HG03039 (cell line): Measurements from ENCODE around the gene LPP.

Source experiments
- ATAC-seq: cut with Tn5 transposase; IDR thresholded peaks from one replicate; pipeline ENCODE4 v1.9.1; 2021; ENCODE audit warnings: mild to moderate bottlenecking, moderate library complexity; ENCODE audit not compliant: unreplicated experiment

The LPP gene

DNA sequence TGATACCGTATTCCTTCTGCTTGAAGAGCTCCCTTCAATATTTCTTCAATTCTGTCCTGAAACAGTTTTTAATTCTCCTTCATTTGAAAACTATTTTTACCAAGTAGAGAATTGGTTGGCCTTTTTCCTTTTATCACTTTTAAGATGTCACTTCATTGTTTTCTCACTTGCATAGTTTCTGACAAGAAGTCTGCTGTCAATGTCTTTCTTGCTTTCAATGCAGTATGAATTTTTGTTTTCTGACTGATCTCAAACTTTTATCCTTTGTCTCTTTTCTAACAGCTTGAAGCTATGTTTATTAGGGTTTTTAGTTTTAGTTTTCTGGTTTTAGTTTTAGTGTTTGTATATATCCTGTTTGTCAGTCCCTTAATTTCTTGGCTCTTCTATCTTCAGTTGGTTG lies 653.0 kb downstream of the LPP start:
- no peak for ATAC-seq

DNA sequence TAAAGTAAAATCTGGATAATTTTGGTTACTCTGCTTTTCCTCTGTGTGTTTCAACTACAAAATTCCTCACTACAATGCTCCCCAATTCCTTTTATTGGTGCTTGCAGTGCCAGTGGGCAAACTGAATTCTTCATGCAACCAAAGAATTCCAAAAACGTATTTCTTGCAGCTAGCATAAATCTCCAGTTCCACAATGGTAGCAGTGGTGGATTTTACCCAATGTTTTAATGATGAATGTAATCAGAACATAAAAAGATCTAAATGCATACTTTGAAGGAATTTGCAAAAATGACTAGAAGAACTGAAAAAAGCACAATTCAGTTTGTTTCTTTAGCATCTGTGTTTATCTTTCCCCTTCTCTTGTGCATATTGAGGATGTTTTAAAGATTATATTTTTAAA lies 658.2 kb downstream of the LPP start:
- ATAC-seq, result no peak

DNA sequence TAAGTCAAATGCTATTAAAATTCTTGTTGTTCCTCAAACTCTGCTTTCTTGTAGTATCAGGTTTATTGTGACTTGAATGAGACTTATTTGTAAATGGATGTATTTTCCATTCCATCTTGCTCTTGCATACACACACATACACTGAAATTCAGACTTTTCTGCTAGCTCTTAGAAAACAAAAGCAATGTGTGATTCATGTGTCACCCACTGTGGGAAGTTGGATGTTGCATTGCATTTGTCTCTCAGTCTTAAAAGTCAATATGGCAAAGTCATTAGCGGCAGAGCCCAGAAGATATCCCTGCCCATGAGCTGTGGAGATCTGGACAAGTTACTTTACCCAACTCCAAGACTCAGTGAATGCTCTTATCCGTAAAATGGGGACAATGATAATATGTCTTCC lies 660.6 kb downstream of the LPP start:
- no peak for ATAC-seq

DNA sequence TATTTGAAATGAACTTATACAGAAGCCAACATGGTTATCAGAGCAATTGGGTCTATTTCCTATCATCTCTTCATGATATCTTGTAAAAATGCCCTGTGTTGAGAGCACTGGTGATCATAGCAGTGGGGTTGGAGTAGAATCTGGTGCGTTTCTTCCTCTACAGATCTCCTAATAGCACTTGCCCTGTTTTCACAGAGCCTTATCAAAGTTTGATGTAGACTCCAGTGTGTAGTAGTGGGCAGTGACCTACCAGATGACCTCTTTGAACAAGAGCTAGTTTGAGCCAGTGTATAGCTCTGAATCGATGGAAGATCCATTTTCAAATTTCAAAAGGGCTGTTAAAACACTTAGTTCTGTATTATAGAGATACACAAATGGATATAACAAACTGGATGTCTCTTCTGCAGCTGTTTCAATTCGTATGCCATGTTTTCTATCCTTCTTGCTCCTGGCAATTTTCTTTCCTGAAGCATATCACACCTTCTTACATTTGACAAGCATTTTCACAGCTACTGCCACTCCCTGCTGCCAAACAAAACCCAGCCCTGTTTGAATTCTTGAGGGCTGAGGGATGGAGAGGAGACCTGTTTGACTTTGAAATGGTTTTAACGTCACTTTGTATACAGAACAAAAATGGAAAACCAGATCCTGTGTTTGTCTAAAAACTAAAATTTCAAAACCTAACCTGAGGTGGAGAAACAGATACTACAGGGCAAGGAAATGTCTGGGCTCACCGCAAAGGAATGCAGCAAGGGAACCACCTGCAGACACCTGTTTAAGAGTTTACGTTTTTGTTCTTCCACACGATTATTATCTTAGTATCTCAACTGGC lies 663.4 kb downstream of the LPP start:
- ATAC-seq, result no peak

DNA sequence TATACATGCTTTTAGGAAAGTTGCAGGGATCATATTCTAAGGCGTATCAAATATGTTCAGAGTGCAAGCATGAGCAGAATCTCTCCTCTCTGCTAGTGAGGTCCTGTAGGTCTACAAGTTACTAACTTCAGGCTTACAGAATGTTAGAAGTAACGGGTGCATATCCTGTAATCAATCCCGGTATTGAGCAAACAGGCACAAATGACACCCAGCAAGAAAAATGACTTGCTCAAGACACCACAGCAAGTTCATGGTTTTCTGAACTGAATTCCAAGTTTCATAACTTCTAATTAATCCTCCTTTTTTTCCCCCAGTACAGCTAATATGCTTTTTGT lies 663.9 kb downstream of the LPP start:
- no peak for ATAC-seq

DNA sequence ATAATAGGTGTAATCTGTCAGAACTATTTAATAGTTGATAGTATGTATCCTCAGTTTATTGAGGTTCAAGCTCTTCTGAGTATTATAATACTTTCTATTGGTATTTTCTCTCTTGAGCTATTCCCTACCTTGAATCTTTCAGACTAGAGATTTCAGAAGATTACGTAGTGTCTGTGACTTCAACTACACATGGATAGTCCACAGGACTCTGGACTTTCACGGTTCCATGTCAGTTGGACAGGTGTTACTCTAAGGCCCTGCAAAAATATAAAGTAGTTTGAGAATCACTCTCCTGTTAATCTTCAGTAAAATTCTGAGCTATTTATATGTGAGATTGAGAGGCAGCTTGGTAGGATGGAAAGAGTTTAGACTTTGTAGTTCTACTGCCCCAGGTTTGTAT lies 664.3 kb downstream of the LPP start:
- no peak for ATAC-seq

DNA sequence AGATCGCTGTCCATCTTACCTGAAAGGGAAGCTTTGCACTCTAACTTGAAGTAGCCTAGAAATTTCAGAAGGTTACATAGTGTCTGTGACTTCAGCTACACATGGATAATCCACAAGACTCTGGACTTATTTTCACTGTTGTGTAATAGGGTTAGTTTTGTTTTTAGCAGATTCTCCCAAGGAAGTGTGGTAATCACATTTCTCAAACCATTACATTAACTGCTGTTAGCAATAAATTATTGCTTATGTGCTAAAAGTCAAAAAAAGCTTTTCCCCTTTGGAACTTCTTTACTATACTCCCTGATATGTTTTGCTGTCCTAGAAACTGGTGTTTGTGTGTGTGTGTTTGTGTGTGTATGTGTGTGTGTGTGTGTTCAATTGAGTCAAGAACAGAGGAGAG lies 666.0 kb downstream of the LPP start:
- ATAC-seq, result no peak

DNA sequence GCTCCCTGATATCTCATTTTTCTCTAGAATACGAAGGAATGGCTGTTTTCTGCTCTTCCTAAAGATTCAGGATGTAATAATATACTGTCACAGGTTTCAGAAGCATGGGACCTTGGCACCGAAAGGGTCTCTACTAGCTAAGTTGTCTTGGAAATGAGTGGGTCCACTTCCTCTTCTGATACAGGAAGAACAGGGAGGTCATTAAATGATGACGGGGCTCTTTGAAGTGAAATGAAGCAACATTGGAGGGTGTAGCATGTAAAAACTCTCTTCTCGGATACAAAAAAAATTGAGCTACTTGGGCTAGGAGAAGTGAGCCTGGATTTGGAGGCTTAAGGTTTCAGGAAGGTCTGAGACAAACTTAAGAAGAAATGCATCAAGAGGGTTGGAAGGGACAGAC lies 668.0 kb downstream of the LPP start:
- no peak for ATAC-seq

DNA sequence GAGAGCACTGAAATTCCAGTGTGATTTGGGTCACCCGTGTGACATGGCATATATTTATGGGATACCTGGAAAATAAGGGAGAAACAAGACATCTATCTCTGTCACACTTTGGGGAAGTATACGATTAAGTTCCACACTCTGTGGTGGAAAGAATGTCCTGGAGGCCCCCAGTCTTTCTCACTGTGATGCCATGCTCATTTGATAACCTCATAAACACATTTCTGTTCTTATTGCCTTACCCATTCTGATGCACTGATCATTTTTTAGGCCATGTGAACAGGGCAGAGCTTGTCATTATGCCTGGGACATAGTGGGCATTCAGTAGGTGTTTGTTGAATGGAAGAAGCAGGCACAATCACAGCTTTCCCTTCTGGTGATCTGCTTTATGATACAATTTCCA lies 668.5 kb downstream of the LPP start:
- no peak for ATAC-seq

DNA sequence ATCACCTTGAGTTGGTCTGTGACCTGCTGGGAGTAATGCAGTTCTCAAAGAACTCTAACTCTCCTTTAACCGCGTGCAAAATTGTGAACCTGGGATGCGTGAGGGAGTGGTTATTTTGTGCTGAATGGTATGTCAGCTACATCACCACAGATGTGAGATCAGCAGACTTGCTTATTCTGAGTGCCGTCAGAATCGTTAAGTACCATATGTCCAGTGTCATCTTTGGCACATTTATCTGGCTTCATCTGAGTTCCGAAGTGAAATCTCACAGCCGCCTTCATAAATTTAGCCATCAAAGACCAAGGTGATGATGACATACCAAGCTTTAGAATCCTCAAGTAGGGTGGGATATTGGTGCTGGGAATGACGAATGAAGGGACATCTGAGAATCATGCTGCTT lies 670.6 kb downstream of the LPP start:
- ATAC-seq, result no peak

DNA sequence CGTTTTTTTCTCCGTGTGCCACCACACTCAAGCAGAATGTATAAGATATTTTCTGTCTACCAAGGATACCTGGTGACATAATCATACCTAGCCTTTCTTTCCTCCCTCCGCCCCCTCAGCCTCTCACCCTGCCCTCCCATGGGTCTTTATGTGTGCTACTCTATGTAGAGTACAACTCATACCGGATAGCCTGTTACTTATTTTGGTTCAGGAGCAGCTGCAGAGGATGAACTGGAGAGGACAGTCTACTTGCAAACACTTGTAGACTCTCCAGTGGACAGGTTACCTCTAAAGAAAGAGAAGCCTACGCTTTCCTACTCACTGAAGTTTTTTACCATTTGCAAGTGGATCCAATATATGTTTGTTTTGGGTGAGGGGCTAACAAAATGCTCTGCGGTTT lies 671.9 kb downstream of the LPP start:
- no peak for ATAC-seq

DNA sequence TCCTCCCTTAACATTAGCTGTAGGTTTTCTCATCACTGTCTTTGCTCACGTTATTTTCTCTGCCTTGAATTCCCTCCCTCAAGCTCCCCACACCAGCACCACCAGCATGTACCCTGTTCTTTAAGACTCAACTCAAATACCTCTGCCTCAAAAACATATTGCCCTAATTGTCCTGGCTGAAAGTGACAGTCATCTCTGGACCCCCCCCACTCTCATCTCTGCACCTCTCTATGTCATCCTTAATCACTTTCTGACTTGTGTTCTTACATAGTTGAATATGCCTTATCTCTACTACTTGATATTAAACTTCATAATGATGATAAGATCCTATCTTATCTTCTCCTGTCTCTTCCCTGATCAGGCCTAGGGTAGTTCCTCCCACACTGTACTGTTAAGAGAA lies 672.6 kb downstream of the LPP start:
- no peak for ATAC-seq

DNA sequence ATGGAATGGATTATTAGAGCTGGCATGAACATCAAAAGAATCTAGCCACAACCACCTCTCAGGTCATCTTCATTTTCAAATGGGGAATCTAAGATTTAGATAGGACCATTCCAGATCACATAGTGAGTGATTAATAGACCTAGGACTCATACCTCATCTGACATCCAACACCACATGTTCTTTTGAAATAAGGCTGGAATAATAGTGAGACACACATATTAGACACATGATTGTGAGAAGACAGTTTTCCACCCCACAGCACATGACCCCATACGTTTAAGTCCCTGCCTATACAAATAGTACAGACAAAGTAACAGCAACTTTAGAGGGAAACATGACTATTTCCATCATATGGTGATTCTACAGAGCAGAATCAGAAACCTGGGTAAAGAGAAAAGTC lies 673.1 kb downstream of the LPP start:
- ATAC-seq, result no peak

DNA sequence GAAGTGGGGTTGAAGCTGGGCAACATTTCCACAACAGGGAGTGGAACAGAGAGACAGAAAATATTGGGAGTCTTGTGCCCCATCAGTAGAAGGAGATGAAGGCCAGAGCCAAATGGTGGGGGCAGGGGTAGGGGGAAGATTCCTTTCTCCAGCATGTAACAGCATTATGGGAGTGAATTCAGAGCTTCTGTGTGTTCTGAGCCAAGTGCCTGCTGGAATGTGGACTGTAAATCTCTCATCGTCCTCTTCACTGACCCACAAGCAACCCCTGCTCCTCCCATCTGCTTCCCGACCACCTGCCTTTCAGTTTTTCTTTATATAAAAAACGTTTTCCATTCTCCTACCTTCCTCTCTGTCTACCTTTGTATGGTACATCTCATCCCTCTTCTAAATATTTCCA lies 673.6 kb downstream of the LPP start:
- no peak for ATAC-seq

DNA sequence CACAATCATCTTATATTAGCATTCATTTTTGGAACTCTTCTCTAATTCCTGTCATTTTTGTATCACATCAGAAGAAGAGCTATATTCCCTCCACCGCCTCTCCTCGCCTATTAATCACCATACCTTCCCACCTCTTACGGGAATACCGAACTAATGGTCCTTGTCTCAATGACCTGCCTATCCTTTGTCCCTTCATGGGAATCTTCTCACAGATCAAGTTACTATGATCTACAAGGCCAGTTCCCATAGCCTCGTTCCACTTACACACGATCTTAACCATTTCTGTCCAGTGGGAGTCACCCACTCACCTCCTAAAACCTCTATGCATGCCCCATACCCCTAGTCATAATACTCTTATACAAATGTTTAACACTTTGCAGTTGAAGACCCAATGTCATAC lies 675.2 kb downstream of the LPP start:
- no peak for ATAC-seq

DNA sequence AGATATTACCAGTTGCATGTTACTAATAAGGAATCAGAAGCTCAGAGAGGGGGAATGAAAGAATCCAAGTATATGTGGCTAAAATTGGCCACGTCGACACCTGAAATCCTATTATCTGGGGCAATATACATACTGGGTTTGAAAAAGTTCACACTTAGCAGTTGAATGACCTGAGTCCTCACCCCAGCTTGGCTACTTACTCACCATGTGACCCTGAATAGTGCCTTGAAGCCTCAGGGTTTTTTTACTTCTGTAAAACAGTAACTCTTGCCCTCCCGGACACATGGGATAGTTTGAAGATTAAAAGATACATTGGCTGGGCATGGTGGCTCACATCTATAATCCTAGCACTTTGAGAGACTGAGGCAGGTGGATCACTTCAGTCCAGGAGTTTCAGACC lies 675.6 kb downstream of the LPP start:
- no peak for ATAC-seq

DNA sequence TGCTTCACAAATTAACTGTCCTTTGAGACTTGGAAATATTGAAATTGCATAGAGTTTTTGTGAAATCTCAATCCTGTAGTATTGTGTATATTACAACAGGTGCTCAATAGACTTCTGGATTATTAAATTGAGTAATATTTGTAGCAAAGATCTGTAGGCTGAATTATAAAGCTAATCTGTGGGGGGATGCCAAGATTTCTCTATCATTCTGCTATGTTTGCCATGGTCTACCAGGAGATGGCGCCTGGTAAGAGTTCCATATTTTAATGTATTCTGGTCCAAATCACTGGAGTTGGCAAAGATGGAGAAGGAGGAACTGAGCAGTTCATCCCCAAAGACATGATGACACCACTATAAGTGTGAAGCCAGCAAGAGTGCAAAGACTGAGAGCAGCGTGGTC lies 676.9 kb downstream of the LPP start:
- no peak for ATAC-seq

DNA sequence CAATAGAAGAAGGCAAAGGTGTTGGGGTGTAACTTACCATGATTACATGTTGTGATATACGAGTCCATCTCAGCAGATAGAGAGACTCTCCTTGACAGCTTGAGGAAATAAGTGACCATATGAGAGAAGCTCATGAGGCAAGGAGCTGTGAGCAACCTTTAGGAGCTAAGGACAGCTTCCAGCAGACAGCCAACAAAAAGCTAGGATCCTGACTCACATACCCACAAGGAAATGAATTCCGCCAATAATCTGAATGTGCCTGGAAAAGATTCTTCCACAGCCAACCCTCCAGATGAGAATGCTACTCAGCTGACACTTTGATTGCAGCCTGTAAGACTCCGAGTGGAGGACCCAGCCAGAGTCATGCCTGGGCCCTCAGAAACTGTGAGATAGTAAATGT lies 678.2 kb downstream of the LPP start:
- ATAC-seq, result no peak

DNA sequence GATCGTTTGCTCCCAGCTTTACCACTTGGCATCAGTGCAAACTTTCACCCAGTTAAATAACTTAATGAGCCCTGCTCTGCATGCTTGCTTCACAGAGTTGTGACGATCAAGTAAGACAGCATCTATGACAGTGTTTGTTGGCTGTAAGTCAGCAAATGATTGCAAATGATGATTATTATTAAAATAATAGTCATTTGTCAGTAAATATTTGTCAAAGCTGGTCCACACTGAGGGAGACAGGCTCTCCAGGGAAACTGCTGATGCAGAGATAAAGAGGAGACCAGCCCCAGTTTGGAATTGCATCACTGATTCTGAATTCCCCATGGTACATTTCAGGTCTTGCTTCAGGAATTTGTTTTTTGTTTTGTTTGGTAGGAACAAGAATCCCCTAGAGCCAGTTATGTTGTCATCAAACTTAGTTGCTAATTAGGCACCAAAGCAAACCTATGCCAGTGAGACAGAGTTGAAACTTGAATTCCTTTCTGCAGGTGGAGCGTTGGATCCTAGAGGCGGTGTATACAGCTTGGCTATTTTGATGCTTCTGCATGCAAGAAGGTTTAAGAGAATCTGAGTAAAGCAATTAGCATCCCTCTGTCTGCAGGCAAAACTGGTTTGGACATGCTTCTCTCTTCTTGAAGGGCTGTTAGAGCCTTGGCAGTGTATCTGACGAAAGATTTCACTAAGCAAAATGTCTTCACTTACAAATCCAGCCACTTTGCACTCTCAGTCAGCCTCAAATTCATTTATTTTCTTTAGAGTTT lies 679.2 kb downstream of the LPP start:
- ATAC-seq, result no peak

DNA sequence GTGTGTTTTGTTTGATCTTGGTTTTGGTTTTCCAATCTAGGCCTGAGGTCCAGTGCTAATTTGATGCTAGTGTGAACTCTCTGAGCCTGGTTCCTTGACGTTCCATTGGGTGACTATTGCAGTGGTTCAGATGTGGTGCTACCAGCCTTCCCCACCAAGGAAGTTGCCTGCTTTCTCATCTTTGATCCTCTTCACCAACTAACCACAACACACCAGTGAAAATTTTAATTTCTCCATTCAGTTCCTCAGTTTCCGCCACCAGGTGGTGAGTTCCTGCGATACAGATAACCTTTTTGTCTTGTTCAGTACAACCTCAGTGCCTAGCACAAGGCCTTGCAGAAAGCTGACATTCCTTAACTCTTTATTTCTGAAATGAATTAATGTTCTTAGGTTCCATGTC lies 680.4 kb downstream of the LPP start:
- no peak for ATAC-seq

DNA sequence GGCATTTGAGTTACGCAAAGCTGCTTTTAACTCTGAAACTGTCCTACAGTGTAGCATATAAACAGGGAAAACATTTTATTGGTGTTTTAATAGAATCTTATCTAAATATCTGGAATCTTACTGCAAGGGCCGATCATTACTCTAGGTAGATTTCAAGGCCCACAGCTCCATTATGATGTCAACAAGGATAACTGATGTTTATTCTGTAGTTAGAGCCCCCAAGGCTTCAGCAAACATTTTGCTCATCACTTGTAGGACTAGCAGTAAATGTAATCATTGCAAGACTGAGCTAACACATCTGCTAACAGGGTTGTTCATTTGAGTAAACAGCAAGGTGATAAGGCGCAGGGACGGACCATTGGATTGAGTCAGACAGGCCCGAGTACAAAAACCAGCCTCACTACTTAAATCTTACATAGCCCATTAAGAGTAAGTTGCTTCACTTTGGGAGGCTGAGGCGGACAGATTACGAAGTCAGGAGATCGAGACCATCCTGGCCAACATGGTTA lies 685.3 kb downstream of the LPP start:
- ATAC-seq, result no peak

DNA sequence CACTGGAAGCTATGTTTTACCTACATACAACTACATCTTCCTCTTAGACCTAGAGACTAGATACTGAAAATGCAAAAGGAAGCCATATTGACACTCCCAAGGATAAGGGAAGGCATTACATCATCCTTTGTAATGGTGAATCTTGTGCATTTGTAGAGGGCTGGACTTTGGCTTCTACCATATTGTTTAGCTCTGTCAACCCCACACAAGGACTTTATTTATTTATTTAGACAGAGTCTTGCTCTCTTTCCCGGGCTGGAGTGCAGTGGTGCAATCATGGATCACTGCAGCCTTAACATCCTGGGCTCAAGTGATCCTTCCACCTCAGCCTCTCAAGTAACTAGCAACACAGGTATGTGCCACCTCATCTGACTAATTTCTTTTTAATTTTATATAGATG lies 686.3 kb downstream of the LPP start:
- ATAC-seq, result no peak

DNA sequence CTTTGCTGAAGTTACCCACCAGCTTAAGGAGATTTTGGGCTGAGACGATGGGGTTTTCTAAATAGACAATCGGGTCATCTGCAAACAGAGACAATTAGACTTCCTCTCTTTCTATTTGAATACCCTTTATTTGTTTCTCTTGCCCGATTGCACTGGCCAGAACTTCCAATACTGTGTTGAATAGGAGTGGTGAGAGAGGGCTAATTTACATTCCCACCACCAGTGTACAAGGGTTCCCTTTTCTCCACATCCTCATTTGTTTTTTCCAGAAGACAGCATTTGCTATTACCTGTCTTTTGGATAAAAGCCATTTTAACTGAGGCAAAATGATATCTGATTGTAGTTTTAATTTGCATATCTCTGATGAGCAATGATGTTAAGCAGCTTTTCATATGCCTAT lies 687.9 kb downstream of the LPP start:
- no peak for ATAC-seq
